GM18498 (cell line): ENCODE results near the gene ITPKB.
"Not testable (repeated sequence)": the region's sequence is repeated elsewhere in the genome, so short reads cannot be mapped to it uniquely, and the experiment has no call there.

Experiments used
- ATAC-seq: cut with Tn5 transposase; IDR thresholded peaks from one replicate; pipeline ENCODE4 v1.9.1; 2021; ENCODE audit warnings: mild to moderate bottlenecking, moderate library complexity; ENCODE audit not compliant: unreplicated experiment

ITPKB gene

DNA sequence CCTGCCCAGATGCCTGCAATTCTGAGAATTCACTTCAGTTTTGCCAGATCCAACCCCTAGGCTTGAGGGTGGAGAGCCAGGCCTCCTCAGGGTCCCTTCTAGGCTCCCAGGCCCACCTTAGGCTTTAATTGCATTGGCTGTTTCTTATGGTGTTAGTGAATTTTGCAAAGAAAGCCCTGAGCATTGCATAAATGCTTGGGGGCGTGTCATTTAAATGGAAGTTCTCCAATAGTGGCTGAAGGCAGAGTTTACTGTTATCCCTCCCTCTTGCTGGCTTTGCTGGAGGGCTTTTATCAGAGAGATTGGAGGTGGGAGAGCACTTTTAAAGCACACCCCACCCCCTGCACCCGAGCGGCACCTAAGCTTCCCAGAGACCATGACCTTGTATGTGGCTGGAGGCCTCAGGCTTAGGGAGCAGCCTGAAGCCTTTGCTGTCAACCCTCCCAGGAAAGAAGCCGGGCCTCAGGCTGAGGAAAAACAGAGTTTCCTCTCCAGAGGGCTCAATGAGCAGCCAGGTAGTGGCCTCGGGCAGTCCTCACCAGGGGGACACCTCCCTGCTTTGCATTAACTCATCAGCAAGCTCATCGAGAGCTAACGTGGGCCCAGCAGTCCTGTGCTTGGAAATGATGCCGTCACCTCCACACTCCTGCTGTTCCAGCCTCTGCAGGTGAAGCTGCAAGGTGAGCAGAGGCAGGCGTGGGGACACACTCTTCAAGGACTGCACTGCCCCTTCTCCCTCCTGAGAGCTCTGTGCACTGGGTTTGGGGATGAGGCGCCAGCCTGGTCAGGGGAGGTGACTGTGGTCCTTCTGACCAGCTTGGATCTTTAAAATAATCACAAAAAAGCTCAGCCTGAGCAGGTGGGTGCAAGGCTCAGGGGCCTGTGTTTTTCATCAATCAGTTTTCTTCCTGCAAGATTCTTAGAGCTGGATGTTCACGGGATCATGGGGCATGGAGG, 132.5 kb downstream of the ITPKB start:
- ATAC-seq, result no peak

DNA sequence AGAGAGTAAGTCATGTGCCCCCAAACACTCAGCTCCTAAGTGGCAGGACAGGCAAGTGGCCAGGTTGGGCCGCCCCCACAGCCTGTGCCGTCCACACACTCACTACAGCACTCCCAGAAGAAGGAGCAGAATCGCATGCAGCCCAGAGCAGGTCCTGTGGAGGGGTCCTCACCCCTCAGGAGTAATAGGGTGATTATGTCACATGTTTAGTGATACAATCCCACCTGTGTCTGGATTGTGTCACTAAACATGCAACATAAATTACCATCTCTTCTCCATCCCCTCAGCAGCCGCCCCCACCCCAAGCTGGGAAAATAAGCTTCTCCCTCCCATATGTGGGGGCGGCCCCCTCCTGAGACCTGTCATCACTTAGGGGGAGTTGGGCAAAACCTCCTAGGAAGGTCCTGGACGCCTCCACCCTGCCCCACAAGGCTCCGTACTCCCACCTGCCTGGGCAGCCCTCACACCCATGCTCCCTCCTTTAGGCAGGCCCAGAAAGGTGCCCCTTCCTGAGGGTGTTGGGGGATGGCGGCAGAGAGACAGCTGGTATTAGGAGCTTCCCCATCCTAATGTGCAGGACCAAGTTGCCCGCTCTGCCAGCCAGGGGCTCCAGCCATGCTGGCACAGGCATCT, 133.6 kb downstream of the ITPKB start:
- ATAC-seq, result no peak

DNA sequence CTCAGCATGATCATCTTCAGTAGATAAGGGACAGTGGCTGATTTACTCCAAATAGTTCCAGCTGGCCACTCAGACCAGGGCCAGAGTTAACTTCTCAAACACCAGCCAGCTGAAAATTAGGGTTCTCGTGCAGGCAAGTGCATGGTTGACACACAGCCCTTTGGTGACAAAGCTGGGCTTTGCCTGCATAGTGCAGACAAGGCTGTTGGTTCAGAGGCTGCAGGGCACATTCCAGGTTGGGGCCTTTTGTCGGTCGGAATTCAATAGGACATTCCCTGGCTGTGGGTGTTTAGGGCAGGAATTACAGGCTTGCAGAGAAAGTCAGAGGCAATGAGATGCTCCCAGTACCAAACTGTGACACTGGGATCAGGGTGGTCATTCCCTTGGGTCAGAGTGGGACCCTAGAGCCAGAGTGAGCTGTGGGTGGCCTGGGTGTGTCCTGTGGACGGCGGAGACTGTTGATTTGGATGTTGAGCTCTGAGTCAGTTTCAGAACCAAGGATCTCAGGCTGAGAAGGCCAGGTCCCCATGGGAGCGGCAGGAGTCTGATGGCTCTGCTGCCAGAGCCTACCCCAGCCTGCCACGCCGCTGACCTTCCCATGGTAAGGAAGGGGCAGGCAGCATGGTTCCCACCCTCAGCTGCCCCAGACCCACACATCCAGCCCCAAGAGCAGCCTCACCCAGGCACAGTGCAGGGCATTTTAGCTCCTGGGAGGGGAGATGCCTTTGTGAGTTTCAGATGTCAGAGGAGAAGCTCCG, 134.3 kb downstream of the ITPKB start:
- ATAC-seq, result no peak

DNA sequence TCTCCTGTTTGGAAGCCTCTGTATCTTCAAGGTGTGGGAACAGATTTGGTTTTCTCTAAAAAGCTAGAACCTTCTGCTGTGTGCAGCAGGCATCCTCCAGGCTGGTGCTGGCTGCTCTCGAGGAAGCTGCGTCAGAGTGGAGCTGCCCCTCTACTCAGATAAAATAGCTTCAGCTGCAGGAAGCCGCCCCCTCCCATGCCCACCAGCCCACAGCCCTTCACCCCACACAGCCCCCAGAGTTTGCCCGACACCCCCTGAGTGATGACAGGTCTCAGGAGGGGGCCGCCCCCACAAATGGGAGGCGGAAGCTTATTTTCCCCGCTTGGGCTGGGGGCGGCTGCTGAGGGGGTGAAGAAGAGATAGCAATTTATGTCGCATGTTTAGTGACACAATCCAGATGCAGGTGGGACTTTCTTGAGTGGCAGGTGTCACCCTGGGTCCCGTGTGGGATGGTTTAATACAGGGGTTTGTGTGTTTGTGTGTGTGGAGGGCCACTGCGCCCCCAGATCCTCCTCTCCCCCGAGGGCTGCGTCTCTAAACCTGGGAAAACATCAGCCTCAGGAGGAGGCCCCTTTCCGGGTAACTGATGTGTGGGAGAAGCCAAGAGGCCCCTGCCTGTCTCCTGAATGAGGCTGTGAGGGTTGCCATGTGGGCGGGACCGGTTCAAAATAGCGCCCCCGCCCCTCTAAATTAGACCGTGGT, 135.1 kb downstream of the ITPKB start:
- ATAC-seq, result no peak

DNA sequence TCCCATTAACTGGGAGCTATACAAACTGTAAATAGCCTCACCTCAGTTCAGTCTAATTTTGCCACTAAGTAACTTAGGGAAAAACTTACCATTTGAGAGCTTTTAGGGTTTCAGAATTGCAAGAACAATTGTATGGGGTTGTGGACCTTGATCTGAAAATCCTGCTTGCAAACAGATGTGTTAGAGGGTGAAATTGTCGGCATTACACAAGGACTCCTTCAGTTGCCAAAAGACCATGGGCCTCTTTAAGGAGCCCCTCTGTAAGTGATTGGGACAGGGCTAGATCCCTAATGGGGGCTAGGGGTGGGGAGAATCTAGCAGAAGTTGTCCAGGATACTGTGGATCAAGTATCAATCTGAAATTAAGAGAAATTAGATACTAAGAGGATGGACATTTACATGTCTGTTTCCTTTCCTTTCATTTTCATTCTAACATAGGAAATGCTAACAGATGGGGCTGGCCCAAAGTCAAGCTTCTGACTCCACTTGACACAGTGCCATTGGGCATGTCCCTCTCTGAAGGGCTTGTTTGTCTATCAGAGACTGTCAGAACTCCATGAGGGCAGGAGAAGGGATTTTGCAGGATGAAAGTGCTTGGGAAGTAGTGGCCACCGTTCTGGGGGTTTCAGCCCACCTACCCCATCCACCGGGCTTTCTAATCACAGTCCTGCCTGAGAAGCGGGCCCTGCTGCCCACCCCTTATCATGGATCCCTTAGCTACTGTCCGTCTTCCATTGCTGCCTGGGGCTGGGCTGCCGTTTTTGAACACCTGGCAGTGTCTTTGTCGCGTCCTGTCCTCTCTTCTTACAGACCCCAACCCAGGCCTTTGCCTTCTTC, 135.8 kb downstream of the ITPKB start:
- ATAC-seq, result no peak

DNA sequence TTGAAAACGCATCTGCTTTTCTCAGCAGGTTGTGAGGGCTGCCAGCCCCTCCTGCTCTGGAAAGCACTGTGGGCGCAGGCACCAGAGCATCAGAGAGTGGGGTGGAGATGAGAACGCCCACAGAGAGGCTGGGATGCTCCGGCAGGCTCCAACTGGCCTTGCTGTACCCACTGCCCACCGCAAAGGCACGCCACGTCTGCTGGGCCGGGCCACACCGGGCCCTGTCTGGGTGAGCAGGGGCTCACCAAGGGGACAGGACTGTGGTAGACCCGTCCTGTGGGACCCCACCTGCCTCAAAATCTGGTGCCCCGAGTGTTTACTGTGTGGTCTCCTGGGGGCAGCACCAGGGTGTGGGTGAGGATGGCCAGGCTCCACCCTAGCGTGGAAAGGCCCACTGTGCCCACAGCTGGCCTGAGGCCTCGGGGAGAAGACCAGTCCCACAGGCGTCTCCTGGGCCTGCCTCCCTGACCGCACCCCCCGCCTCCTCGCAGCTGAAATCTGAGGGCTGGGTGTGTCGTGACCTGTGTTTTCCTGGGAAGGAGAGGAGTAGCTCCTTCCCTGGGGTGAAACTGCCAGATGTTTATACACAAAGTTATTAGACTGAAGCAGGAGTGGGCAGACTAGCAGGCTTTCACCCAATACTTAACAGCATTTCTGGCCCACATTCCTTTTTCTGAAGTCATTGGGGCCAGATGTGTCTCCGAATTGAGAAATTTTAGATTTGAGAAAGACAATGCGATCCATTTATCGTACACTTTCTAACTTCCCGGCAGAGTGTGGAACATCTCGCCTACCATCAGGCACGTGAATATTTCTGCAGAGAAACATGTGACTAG, 136.7 kb downstream of the ITPKB start:
- ATAC-seq, result no peak

DNA sequence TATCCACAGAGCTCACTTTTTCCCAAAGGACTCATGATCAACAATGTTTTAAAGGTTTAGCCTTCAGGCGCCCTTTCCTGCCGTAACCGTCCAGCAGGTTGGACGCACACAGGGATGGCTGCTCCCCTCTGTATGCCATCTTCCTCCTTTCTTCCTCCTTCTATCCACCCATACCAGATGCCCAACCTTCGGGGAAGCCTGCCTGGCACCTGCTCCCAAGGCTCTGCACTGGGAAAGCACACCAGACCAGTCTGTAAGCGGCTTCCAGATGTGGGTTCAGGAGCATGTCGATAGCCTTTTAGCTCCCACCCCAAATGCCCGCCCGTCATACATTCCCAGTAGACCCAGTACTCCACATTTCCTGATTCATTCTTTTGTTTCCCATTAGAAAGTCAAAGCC, 137.6 kb downstream of the ITPKB start:
- ATAC-seq, result no peak

DNA sequence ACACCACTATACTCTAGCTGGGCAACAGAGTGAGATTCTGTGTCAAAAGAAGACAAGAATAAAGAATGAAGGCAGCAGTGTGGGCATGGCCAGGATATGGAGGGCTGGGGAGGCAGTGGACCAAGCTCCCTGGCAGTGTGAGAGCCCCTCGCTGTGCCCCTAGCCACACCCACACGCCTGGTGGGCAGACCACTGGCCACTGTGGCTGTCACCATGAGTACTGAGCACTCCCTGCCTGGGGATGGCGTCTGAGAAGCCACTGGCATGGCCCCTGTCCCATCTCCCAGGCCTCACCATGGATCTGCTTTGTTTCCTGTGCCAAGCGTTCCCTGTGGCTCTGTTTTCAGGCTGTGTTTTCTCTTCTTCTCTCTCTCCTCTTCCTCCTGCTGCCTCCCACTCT, 138.8 kb downstream of the ITPKB start:
- no peak for ATAC-seq

DNA sequence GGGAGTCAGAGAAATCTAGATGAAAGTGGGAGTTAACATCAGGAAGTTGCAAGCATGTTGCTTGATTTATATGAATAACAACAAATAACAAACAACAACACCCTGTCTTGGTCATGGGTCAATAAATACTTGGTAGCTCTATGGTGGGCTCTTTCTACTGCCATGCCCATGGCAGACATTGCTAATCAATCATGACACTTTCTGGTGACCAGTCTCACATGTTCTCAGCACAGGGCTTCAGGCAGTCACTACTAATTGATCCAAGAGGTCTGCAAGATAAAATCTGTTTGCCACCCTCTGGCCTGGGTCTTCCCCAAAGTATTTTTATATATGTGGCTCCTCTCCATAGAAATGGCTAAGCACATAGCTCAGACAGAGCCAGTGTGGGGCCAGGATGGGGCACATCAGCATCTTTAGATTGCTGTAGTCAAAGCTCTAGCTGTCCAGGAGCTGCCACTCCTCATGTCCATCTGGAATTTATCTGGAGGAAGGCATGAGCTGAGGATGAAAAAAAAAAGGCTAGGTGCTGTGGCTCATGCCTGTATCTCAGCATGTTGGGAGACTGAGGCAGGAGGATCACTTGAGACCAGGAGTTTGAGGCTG, 139.3 kb downstream of the ITPKB start:
- ATAC-seq, result no peak

DNA sequence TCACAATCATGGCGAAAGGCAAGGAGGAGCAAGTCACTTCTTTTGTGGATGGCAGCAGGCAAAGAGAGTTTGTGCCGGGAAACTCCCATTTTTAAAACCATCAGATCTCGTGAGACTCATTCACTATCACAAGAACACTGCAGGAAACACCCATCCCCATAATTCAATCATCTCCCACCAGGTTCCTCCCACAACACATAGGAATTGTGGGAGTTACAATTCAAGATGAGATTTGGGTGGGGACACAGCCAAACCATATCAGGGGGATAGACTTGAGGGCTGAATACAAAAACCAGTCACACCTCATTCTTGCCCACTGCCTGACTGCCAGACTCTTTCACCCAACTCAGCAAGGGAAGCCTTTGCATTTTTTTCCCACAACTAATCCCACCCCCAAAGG, 140.1 kb downstream of the ITPKB start:
- ATAC-seq, result not testable (repeated sequence)

DNA sequence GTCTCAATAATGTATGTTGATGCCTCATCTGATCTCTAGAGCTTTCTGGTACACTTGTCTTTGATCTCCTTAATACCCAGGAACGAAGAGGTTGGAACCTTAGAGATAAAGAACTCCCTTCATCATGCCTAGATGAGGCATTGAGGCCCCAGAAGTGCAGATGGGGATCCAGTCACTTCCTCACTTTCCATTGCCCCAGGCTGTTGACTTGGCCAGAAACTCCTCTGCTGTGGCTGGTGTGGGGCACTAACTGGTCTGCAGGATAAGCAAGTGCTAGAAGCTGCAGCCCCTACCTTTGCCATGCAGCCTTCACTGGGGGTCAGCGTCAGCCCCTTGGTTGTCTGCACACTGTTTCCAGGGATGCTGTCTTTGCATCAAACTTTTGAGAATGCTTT, 140.6 kb downstream of the ITPKB start:
- no peak for ATAC-seq

DNA sequence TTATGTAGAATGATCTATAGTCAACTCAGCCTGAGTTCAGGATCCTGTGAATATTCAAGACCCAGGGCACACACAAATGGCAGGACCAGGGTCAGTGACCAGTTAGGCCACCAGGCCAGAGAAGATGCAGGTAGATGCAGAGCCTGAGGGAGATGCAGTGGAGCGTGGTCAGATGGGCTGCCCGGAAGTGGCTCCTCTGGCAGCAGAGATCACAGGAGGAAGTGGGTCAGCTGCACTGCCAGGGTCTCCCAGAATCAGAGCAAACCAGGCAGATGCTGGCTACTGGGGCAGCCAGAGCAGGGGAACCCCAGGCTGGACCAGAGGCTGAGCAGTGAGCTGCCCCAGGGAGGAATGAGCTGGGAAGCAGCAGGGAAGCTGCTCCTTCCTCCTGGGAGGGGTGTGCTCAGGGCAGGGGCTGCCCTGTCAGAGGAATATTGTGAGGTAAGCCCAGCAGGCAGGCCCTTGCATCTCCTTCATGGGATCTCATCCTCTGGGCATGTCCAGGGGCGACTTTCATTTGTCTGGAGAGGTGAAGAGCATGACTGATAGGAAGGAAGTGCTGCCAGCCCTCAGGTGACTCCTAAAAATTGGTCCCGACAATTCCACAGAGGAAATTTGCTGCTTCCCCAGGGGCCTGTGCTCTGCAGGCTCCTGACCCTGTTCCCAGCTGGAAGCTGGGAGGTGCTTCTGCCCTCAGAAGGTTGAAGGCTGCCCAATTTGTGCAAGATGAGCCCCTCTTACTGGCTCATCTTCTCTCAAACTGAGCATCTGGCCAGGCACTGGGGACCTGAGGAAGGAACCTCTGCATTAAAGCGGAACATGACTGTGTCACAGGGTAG, 141.2 kb downstream of the ITPKB start:
- ATAC-seq, result no peak

DNA sequence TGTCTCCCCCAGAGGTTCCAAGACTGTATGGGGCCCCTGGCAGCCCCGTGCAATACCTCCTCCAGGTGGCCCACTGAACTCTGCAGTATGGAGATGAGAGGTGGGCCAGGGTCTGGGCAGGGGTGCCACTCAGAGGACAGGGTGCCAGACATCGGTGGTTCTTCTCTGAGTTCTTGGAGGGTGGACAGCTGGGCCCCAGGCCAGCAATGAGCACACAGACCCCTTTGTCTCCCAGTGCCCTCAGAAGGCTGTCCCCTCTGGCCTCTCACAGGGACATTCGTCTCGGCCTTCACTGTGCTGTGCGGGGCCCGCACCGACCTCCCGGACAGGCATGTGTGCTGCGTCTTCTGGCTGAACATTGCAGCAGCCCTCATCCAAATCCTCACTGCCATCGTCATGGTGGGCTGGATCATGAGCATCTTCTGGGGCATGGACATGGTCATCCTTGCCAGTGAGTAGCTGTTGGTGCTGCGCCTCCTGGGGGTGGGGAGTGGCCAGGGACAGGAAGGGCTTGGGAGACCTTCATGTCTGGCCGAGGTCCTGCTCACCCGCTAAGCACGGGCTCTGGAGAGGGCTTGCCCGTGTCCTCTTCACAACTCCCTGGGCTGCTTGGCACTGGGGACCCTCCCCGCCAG, 142.4 kb downstream of the ITPKB start:
- ATAC-seq, result no peak

DNA sequence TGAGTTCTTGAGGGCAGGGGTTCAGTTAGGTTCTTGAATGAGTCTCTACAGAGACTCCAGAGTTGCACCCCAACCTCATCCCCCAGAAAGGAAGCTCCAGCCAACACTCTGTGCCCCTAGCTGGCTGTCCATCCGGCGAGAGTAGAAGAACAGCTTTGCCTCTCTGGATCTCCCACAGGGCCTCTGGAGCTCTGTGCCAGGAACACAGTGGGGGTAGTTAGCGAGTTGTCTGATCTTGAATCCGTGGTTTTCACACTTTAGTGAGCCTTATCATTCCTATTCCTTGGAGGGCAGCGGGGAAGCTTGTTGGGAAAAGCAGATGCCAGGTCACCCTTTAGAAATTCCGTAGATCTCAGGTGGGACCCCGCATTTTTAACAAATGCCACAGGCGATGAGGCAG, 145.5 kb downstream of the ITPKB start:
- ATAC-seq, result no peak

DNA sequence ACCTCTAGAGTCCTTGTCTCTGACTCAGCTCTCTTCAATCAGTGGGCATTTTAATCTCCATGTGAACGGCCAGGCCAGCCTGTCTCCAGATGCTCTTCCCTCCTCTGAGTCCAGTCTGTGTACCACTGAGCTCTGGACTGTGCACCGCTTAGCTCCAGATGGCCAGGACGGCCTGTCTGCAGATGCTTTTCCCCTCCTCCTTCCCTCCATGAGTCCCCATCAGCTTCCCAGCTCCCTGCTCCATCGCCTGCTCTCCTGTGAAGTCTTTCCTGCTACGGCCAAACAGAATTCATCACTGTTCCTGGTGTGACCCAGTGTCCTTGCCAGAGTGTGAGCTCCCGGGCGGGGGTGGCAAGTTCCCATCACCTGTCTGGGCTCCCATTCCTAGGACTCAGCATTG, 148.5 kb downstream of the ITPKB start:
- ATAC-seq, result no peak

DNA sequence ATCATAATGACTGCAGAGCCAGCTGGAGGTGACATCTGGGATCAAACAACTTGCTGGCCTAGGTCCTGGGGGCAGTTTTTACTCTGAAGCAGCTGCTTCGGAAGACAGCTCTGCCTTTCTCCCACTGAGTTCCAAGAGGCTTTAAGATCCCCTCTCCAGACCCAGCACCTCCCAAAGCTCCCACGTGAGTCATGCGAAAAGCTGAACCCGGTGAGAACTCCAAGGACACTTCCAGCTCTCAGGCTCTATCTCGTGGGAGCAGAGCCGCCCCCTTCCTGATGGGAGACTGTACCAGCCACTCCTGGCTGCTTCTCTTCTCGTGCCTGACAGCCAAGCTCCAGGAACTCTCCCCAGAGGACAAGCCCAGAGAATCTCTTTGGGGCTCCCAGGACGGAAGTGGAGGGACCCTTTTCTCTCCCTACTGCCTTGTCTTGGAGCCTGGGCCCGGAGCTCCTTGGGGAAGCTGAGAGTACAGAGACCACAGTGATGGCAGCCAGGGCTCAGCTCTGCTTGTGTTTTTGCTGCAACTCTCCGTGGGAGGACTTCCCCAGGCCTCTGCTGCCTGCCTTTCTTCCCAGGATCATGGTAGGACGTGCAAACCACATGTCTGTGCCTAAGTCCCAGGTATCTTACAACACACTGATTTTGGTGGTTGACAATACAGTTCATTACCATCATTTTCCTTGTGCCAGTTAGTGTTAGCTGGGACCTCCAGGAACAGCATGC, 149.9 kb downstream of the ITPKB start:
- no peak for ATAC-seq

DNA sequence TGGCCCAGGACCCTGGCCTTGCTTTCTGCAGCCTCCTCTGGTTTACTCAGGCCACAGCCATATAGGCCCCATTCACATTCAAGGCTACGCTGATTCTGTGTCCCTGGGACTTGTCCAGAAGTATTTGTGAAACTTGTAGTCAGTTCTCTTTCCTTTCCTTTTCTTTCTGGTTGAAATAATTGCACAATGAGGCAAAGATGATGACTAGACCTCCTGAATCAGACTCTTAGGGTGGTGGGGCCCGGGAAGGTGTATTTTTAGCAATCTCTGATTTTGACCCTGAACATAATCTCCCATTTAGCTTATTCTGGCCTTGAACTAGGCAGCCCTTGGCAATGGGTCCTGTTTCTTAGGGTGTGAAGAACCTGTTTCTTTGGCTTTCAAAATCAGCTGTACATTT, 150.6 kb downstream of the ITPKB start:
- ATAC-seq, result no peak
